Stimulated activated CD8-positive, alpha-beta memory T cell treated with anti-CD3 and anti-CD28 coated beads, Interleukin-2, amount 100 ng/mL, for 1 hour (primary cell): ENCODE data around the gene ANKDD1B.

Experiments used
- DNase-seq, 2 donors: peaks; one replicate each; pipeline ENCODE4 v3.0.0-alpha.2; 2020; ENCODE audit warnings: low read depth in 2 of 2

ANKDD1B gene

GRCh38 chr5:75616371-75616881 lies 5.2 kb downstream of the ANKDD1B start:
- no peak for DNase-seq

DNA sequence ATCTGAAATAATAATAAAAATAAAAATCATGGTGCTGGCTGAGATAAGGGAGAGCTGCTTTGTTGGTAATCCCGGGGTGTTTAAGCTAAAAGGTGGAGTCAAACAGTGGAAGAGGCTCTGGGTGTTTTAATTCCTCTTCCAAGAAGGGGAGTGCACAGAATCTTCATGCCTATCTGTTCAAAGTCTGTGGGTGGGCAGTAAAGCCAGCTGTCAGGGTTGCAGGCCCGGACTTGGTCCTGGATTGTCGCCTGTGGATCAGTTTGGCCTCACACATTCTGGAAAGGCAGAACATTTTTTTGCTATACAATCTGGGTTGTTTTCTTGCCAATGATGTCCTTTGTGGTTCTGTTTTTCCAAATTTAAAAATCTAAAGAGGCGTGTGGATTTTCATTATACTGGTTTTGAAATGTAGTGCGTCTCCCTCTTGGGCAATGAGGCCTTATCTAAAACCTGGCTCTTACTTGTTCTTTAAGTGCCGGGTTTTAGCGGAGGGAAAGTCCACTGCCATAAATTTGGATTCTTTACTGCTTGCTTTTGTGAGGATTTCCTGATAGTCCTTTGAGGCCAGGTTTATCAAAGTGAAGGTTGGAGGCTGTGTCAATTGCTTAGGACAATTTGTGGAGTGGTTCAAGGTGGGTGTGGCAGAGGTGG lies 5.8 kb downstream of the ANKDD1B start:
- no peak for DNase-seq

GRCh38 chr5:75617736-75618352 lies 6.6 kb downstream of the ANKDD1B start:
- no peak for DNase-seq

- DNase-seq: no peak
Measured at GRCh38 chr5:75620184-75620959, 9.1 kb downstream of the ANKDD1B start.

DNA sequence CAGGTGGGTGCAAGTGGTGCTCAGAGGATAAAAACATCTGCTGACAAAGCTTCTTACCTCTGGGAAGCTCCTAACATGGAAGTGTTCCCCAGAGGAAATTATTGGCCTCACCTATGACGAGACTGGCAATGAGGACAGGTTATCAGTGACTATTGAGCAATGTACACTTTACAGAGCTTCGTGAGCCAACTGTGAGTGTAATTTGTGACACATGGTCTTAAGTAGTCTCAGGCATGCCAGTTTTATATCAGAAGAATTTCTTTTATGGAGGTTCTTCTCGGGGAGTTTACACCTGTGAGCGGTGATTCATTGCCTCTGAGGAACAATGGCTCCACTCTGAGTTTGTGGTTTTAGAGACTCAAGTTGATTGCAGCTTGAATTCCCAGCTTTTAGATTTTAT lies 11.3 kb downstream of the ANKDD1B start:
- no peak for DNase-seq

DNA sequence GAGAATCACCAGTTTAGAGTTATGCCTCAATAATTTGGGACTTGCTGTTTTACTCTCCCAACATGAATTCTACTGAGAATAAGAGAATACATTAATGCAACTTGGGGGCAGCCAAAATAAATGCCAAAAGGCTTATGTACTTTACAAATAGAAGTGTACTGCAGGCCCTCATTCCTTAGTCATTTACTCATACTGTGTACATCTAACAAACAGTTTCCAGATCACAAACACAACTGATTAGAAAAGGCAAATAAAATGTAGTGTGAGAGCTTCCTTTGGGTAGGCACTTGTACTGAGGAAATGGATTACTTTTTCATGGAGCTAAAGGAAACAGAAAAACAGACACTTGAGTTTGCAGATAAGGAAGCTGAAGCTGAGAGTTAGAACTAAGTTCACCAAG lies 12.6 kb downstream of the ANKDD1B start:
- DNase-seq: no peak

DNA sequence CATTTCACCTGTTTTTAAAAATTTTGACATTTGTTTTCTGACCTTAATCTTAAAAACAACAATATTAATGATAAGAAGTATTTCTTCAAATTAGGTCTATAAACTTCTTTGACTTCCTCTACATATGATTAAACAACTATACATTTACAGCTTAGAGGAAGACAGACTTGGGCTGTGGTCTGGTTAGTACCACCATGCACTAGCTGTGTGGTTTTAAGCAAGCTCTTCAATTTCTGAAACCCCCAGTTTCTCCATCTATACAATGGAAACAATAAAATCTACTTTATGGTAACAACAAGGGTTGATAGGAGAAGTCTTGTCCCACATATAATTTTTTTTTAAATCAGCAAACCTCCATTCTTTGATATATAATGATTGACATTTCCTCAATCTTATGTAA lies 15.7 kb downstream of the ANKDD1B start:
- DNase-seq: no peak

- DNase-seq: no peak
Measured at GRCh38 chr5:75627801-75628200, 16.5 kb downstream of the ANKDD1B start.

DNA sequence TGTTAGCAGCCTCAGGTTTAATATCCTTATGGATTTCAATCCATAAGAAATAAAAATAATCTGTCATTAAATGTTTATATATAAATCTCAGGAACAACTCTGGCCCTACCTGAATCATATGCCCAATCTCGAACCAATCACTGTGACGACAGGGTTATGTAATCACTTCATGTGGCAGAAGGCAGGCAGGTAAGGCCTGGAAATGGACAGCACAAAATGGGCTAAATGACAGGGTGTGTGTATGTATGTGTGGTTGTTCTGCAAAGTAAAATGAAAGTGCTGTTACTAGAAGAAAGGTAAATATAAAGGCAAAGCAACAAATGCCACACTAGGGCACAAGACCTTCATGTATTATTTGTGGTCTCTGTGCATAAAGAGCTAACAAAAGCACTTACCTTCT lies 19.6 kb downstream of the ANKDD1B start:
- DNase-seq: no peak

GRCh38 chr5:75632321-75632720 lies 21.1 kb downstream of the ANKDD1B start:
- DNase-seq: no peak

- DNase-seq: no peak
Measured at GRCh38 chr5:75637949-75638348, 26.7 kb downstream of the ANKDD1B start.

DNA sequence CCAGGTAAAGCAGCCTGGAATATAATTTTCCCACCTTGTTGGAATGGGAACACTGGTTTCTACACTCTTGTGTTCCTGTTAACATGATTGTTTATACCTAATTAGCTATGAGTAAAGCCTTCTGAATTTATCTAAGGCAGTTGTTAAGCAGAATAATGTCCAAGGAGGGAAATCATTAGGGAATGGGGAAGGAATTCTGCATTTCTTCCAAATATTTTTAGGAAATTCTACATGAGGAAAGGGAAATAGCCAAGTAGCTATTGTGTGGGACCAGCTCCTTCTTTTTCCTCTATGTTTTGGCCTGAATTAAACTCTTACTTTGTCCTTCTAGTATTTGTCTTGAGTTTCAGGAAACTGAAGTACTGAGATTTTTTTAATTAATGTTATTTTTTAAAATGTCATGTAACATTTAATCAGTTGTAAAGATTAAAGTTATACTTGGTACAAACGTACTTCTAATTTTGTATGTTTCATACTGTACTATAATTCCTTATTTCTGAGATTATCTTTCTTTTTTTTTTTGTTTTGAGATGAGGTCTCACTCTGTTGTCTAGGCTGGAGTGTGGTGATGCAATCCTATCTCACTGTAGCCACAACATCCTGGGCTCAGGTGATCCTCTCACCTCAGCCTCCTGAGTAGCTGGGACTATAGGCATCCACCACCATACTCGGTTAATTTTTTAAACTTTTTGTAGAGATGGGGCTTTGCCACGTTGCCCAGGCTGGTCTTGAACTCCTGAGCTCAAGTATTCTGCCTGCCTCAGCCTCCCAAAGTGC lies 28.5 kb downstream of the ANKDD1B start:
- no peak for DNase-seq

DNA sequence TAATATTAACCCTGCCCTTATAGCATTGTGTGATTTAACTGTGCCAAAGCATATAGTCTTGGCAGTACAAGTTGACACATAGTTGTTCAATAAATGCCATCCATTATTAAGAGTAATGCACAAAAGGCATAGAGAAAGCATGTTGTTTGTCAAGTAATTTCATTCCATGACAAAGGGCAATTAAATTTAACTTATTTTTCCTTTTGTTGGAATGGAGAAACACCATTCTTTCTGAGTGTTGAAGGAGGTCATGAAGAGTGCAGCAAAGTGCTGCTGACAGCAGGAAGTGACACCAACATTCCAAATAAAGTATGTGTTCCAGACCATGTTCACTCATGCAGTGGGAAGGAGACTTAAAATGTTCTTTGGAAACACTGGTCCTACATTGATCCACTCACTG lies 29.1 kb downstream of the ANKDD1B start:
- DNase-seq: no peak

GRCh38 chr5:75640826-75641225 lies 29.6 kb downstream of the ANKDD1B start:
- no peak for DNase-seq

DNA sequence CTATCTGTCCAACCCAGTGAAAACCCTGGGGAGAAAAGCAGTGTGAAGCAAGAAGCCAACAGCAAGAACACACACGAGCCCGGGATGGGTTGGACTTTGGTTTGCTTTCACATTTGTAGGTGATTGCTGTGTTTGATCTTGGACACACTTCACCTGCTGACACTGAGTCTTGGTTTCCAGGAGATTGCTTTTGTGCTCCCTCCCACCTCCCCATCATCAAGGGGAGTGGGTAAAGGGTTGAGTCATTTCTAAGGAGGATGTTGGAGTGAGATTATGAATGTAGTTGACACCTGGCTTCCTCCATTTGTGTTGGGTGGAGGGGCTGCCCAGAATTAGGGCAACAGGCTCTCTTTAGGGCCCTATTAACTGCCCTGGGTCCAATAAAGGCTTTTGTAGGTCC lies 37.5 kb downstream of the ANKDD1B start:
- DNase-seq: no peak

DNA sequence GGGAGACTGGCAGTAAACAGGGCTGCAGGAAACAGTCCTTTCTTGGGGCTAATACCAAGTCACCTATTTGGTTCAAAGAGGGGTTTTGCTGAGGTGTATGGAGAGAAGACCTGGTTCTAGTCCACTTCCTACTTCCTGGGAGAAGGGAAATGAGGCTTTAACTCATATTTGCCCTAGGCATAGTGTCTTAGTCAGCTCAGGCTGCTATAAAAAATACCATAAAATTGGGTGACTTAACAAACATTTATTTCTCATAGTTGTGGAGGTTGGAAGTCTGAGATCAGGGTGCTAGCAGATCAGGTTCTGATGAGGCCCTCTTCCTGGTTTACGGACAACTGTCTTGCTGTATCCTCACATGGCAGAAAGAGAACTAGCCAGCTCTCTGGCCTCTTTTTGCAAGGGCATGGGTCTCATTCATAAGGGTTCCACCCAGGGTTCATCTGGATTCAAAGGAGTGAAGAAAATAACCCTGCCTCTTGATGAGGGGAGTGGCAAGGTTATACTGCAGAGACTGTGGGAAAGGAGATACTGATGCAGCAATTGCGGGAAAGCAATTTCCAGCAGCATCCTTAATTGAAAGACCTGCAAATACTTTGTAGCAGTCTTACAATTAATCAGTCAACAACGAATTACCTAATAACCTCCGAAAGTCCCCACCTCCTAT lies 40.5 kb downstream of the ANKDD1B start:
- no peak for DNase-seq

DNA sequence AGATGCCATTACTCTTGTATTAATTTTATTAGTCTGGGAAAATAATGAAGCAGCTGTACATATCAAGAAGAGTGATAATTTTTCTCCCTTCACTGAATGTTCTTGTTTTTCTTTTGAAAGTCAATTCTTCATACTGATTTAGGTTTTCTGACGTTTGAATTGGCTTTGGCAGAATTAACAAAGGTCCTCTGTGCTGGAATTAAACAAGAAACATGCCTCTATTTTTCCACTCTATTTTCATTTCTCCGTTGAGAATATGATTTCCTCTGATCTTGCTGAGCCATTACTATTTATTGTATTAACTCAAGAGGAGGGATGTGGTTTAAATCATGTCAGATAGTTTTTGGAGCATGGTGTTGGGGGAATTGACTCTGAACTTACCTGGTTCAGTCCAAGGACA lies 42.3 kb downstream of the ANKDD1B start:
- no peak for DNase-seq

DNA sequence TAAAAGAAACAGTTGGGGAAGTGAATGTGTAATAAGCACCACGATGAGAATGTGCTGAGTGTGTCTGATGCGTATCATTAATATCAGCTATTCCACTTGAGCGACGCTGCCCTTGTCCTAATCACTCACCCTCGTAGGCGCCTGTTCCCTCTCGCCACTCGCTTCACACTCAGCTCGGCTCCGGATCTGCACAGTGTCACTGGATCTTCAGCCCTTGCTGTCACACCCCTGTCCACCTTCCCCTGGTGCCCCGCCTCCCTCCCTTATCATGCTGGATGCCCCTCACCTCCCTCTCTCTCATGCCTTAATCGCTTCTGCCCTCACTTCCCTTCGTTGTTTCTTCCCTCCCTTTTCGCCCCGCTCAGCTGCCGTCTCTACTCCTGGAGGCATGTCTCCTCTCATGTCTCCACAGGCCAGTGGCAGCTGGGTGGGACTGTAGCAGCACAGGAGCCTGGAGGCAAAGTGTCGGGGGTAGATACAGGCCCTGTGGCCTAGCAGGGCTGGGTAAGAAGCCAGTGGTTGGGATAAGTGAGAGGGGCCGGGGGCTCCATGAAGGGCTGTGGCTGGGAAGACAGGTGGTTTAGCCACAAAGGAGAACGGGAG lies 43.5 kb downstream of the ANKDD1B start:
- DNase-seq: no peak

DNA sequence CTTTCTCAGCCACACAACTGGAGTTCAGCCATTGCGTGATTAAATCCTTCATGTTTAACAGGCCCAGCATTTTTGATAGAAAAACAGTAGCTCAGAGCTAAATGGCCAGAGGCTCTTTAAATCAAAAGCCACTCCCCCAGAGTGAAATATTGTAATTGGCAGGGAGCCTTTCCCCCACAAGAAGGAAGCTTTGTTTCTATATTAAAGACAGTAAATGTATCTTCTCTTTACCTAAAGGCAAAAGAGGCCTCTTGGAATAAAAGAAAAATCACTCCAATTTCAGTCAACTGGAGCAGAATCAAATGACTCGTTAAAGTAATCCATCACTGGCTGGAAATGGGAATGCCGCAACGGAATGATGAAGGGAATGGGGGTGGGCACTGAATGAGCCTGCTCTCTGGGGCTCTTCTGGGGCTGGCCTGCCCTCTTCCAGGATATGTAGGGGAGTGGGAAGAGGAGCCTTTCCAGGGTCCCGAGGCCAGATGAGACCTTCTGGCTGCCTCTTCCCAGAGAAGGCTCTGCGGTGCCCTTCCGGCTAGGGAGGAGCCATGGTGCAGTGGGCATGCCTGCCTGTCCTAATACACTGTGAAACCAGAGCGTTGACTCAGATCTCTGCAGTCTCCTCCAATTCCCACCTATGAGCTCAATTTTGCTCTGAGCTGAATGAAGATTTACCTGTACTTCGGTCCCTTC lies 45.2 kb downstream of the ANKDD1B start:
- DNase-seq: no peak

DNA sequence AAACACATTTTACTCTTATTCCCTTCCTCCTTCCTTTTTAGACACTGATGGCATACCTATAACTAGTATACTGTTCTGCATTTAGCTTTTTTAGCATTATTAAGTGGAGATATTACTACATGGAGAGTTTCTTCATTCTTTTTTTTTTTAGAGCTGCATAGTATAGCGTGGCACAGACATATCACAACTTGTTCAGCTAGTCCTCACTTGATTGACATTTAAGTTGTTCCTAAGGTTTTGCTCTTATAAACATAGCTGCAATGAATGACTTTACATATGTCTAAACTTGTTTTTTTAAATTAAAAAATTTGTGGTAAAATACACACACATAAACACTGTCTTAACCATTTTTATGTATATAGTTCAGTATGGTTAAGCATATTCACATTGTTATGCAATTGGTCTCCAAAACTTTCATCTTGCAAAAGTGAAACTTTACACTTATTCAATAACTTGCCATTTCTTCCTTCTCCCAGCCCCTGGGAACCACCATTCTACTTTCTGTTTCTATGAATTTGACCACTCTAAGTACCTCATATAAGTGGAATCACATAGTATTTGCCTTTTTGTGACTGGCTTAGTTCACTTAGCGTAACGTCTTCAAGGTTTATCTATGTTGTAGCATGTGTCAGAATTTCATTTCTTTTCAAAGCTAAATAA lies 48.7 kb downstream of the ANKDD1B start:
- DNase-seq: no peak
